Muscle of leg (tissue), 11 donors: ENCODE data around the gene CARD11. TPM values are rescaled to one million over a fixed set of nuclear protein-coding genes. Genes with fewer than 3 reads are reported as not detected.

ENCODE experiments used
- DNase-seq: peaks from one replicate; pipeline ENCODE4 v3.0.0; 2013
- H3K27ac ChIP-seq: one replicate; pipeline ENCODE4 v1.5.1; 2013; ENCODE audit warnings: mild to moderate bottlenecking, low read length, control low read depth
- H3K27me3 ChIP-seq: one replicate; pipeline ENCODE4 v1.6.1; 2013; ENCODE audit warnings: low read length; ENCODE audit not compliant: control insufficient read depth, insufficient read depth
- H3K36me3 ChIP-seq: one replicate; pipeline ENCODE4 v1.6.1; 2013; ENCODE audit warnings: low read length; ENCODE audit not compliant: control insufficient read depth, insufficient read depth
- H3K4me1 ChIP-seq: one replicate; pipeline ENCODE4 v1.6.1; 2013; ENCODE audit warnings: low read length; ENCODE audit not compliant: control insufficient read depth, insufficient read depth
- H3K4me3 ChIP-seq: one replicate; pipeline ENCODE4 v1.5.1; 2013; ENCODE audit warnings: low read length, control low read depth
- H3K9me3 ChIP-seq: replicated peaks from 2 replicates; pipeline ENCODE4 v1.6.1; 2013; ENCODE audit warnings: low read depth, low read length; ENCODE audit not compliant: control insufficient read depth
- WGBS: methylation state at CpG from one replicate; pipeline ENCODE4 v1.1.5; 2013; ENCODE audit warnings: missing lambda C conversion rate; ENCODE audit not compliant: insufficient coverage; 5-methylcytosine and 5-hydroxymethylcytosine counted together
- polyA plus RNA-seq, 8 donors: library from polyadenylated mRNA; unstranded; fragments of 120-200 nt; gene quantifications; one replicate each; pipeline versions ENCODE4 v1.2.1 to v1.2.3, GENCODE V29; 2013; ENCODE audit warnings: inconsistent platforms in 1 of 8, low replicate concordance in 1 of 8; ENCODE audit not compliant: insufficient read length in 8 of 8, insufficient read depth in 1 of 8
- total RNA-seq: library from RNA; stranded (reverse); fragments of 120-200 nt; gene quantifications from one replicate; pipeline ENCODE4 v1.2.4, GENCODE V29; 2013

CARD11 gene
- total and polyA plus RNA-seq, 9 donors = 0.09 to 0.55 (median 0.33) TPM

DNA sequence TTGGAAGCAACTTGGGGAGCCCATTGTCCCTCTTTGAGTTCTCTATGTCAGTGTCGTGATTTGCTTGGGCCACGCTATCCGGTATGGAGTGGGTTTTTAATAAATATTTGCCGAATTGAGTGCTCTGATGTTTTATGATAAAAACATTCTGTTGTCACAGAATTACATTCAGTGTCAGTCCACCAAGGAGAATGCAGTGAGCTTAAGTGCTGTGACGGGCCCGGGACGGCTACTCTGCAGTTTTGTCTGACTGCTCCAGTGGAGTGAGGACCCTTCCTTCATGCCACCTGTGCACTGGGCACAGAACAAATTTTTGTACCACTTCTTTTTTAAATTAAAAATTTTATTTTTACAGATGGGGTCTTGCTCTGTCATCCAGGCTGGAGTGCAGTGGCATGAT lies 76.0 kb downstream of the CARD11 start:
- H3K36me3 ChIP-seq = no peaks in the 10 kb centered on the region
- H3K4me3 ChIP-seq = no peak overlapping the region
- H3K27me3 ChIP-seq = peaks cover 2% of the 10 kb centered on the region
- H3K27ac ChIP-seq = no peak overlapping the region
- no CpG with 5 or more reads among the region's 7 CpGs for WGBS
- peaks cover 18% of the 10 kb centered on the region for H3K9me3 ChIP-seq
- DNase-seq = no peak
- no peaks in the 10 kb centered on the region for H3K4me1 ChIP-seq

DNA sequence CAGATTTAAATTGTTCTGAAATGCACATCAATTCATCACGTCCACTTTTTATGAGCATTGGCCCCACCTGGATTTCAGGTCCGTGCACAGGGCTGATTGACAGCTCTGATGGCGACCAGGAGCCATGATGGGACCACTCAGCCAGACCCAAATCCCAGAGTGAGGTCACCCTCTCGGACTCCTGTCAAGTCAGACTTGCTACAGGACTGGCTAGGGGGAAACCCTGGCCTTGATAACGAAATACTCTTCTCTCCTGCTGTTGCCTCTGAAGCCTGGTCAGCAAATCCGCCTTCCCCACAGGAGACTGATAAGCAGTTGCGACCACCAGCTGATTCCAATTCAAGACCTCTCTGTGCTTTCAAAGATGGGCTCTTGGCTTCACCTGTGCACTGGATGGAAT lies 76.4 kb downstream of the CARD11 start:
- DNase-seq = no peak
- Histone ChIP-seq H3K27ac (no peak overlapping the region), H3K36me3 (no peaks in the 10 kb centered on the region), H3K4me1 (no peaks in the 10 kb centered on the region), H3K4me3 (no peak overlapping the region), H3K9me3 (peaks cover 18% of the 10 kb centered on the region), H3K27me3 (peaks cover 2% of the 10 kb centered on the region)
- WGBS = 76% methylated on average over 6 of the region's 7 CpGs

DNA sequence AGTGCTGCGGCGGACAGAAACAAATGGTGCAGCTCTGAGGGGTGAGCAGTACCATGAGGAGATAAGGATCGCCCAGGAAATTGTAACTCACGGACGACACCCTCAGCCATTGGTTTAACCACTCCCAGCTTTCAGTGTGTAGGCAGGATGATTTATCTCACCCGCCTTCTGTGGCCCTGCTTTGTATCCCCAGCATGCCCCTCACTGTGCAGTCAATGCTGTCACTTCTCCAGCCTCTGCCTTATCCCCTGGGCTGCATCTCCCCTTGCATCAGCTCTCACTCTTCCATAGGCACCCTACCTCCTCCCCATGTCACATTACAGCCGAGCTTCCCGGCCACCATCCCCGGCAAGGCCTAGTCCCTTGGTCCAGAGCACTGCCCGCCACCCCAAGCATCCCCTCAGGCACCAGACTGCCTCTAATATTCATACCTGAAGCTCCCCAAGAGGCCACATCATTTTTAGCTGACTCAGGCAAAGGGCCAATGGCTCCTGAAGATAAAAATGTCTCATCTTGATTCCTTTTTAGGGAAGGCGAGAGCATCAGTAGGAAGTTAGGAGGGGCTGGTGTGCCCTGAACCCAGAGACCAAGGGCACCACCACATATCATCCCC lies 77.1 kb downstream of the CARD11 start:
- Histone ChIP-seq H3K4me1 (no peaks in the 10 kb centered on the region), H3K4me3 (no peak overlapping the region), H3K27ac (no peak overlapping the region), H3K27me3 (peaks cover 2% of the 10 kb centered on the region), H3K9me3 (peaks cover 18% of the 10 kb centered on the region), H3K36me3 (no peaks in the 10 kb centered on the region)
- 84% methylated on average over 7 of the region's 11 CpGs for WGBS
- DNase-seq = no peak

DNA sequence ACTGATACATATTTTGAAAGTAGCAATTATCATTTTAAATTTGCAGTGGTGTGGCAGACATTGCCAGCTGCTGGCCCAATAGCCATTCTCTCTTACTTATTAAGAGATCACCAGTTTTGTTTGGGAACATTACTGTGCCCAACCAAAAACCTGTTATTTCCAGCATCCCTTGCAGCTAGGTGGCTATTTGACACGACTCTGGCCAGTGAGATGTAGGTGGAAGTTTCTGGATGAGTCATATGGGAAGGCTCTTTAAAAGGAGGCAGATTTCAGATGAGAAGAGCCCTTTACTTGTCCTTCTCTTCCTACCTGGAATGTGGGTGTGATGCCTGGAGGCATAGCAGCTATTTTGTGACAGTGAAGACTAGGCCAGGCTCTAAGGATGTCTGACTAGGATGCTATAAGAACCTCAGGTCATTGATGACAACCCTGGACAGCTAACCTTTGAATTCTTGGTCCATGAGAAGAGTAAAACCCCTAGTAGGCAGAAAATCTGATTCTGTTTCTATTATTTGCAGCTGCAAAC lies 77.9 kb downstream of the CARD11 start:
- H3K4me1 ChIP-seq = no peaks in the 10 kb centered on the region
- no peak overlapping the region for H3K4me3 ChIP-seq
- WGBS = no CpG with 5 or more reads among the region's 1 CpG
- H3K36me3 ChIP-seq = no peaks in the 10 kb centered on the region
- DNase-seq = no peak
- no peak overlapping the region for H3K27ac ChIP-seq
- peaks cover 18% of the 10 kb centered on the region for H3K9me3 ChIP-seq
- no peaks in the 10 kb centered on the region for H3K27me3 ChIP-seq

DNA sequence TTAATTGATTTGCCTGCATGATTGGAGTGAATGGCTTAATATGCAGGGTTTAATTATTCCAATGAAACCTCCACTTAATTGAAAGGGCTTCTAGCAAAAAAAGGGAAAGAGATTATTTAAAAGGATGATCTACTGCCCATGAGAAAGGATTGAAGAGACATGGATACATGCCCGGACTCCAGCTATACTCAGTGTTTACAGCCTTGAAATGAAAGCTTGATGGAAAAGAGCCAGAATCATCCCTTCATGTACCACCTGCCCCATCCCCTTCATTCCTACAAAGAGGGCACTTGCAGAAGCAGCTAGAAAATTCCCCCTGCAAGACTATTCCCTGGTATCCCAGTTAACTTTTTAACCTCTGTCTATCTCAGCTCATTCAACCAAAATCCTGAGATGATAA lies 78.4 kb downstream of the CARD11 start:
- no peaks in the 10 kb centered on the region for H3K36me3 ChIP-seq
- H3K4me3 ChIP-seq = no peak overlapping the region
- H3K27me3 ChIP-seq = no peaks in the 10 kb centered on the region
- no peaks in the 10 kb centered on the region for H3K4me1 ChIP-seq
- WGBS = no CpG with 5 or more reads among the region's 1 CpG
- peaks cover 18% of the 10 kb centered on the region for H3K9me3 ChIP-seq
- no peak for DNase-seq
- H3K27ac ChIP-seq = no peak overlapping the region

DNA sequence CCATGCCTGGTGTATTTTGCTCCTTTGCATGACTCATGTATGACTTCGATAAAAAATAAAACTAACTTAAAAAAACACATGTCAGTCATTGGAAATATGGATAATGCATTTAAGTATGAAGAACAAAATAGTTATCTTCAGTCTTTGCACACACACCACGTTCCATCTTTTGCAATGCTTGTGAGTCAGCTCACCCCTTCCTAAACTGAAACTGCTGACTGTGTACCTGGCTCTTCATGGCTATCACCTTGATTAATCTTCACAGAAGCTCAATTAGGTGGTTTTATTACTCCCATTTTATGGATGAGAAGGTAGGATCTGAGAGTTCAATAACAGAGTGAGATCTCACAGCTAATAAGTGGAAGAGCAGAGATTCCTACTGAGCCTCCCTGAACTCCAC lies 79.5 kb downstream of the CARD11 start:
- no peaks in the 10 kb centered on the region for H3K36me3 ChIP-seq
- no peaks in the 10 kb centered on the region for H3K27me3 ChIP-seq
- no peak for DNase-seq
- no peaks in the 10 kb centered on the region for H3K4me1 ChIP-seq
- no CpG with 5 or more reads among the region's 2 CpGs for WGBS
- no peak overlapping the region for H3K4me3 ChIP-seq
- peaks cover 18% of the 10 kb centered on the region for H3K9me3 ChIP-seq
- no peak overlapping the region for H3K27ac ChIP-seq

DNA sequence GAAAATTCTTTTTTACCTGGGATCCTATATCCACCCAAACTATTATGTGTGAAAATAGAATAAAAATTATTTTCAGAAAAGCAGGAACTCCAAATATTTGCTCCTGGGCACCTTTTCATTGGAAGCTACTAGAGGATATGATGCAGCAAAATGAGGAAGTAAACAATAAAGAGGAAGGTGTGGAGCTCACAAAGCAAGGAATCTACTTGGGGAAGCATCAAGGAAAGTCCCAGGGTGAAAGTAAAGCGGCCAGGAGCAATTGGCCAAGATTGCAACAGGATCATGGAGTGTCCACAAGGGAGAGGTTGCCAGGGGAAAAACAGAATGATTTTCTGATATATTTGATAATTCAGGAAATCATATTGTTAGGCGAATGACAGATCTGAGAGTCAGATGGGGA lies 80.8 kb downstream of the CARD11 start:
- Histone ChIP-seq H3K9me3 (peaks cover 18% of the 10 kb centered on the region), H3K4me3 (no peak overlapping the region), H3K4me1 (no peaks in the 10 kb centered on the region), H3K36me3 (no peaks in the 10 kb centered on the region), H3K27me3 (peaks cover 2% of the 10 kb centered on the region), H3K27ac (no peak overlapping the region)
- no peak for DNase-seq
- WGBS = 78% methylated on average over 1 of the region's 2 CpGs

DNA sequence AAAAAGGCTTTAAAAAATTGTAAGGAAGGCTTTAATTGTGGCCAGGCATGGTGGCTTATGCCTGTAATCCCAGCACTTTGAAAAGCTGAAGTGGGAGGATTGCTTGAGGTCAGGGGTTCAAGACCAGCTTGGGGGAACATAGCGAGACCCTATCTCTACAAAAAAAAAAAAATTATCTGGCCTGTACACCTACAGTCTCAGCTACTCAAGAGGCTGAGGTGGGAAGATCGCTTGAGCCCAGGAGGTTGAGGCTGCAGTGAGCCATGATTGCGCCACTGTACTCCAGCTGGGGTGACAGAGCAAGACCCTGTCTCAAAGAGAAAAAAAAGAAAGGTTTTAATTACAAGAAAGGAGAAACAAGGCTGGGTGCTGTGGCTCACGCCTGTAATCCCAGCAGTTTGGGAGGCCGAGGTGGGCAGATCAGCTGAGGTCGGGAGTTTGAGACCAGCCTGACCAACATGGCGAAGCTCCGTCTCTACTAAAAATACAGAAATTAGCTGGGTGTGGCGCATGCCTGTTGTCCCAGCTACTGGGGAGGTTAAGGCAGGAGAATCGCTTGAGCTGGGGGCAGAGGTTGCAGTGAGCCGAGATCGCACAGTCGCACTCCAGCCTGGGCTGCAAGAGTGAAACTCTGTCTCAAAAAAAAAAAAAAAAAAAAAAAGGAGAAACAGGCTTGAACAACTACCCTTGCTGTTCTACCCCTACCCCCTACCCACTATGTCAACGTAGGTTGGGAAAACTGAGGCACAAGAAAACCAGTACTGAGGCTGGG lies 83.7 kb downstream of the CARD11 start:
- no peak for DNase-seq
- Histone ChIP-seq H3K4me1 (no peaks in the 10 kb centered on the region), H3K36me3 (no peaks in the 10 kb centered on the region), H3K27ac (no peak overlapping the region), H3K4me3 (no peak overlapping the region), H3K9me3 (peaks cover 3% of the 10 kb centered on the region), H3K27me3 (peaks cover 2% of the 10 kb centered on the region)
- 89% methylated on average over 7 of the region's 14 CpGs for WGBS

DNA sequence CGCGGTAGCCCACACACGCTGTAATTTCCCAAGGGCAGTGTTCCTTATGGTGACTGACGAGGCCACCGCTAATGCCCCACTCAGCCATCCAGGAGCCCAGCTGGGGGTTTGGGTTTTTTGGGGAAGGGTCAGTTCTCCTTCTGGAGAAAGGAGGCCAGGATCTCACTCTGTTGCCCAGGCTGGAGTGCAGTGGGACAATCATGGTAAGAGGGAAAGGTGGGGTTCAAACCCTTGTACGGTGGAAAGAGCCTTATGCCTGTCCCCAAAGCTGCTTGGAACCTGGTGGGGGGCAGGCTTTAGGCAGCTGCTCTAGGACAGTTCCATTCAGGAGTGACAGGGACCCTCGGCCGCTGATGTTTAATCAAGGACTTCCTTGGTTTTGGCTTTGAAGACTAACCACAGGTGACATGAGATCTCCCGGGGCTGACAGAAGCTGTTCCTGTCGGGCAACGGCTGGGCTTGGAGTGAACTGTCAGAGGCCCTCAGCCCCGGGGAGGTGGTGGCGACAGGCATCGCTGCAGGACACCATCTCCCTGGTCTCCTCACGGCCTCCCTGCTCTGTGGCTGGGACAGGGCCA lies 84.5 kb downstream of the CARD11 start:
- Histone ChIP-seq H3K27me3 (peaks cover 2% of the 10 kb centered on the region), H3K36me3 (no peaks in the 10 kb centered on the region), H3K4me3 (no peak overlapping the region), H3K27ac (no peak overlapping the region), H3K9me3 (no peaks in the 10 kb centered on the region), H3K4me1 (no peaks in the 10 kb centered on the region)
- DNase-seq = no peak
- WGBS = 67% methylated on average over 12 of the region's 15 CpGs

DNA sequence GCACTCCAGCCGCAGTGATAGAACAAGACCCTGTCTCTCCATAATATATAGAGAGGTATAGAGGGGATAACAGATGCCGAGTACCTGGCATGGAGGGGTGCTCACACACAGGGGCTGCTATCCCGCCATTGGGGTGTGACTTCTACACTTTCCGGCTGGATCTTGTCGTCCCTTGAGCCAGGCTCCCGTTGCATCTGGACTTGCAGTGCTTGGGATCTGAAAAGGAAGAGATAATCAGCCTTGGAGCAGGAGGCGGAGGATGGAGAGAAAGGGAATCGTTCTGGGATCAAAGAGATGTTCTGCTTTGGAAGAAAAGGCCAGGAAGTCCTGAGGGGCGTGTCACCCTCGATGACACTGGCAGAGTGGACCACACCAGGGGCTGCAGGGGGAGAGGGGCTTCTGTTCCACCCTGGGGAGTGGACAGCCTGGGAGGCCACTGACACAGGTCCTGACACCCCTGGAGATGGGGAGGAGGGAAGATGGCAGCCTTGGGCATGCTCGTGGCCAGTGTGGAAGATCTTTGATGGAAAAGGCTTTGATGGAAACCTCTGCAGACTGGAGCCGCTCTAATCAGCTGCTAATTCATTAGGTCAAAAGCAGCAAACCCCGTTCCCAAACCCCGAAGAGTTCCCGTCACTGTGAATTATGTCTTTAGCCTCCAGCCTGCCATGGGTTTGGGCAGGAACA lies 85.1 kb downstream of the CARD11 start:
- H3K27ac ChIP-seq = no peak overlapping the region
- 64% methylated on average over 14 of the region's 15 CpGs for WGBS
- H3K9me3 ChIP-seq = no peaks in the 10 kb centered on the region
- no peak overlapping the region for H3K4me3 ChIP-seq
- DNase-seq = no peak
- no peaks in the 10 kb centered on the region for H3K4me1 ChIP-seq
- H3K27me3 ChIP-seq = peaks cover 2% of the 10 kb centered on the region
- H3K36me3 ChIP-seq = no peaks in the 10 kb centered on the region
